ENCODE measurements around the gene PLEKHF1.
"Not testable (repeated sequence)": the region's sequence is repeated elsewhere in the genome, so short reads cannot be mapped to it uniquely, and the experiment has no call there.

- TF ChIP-seq CTCF (IDR thresholded peaks at IDR 0.05; ENCODE audit: control extremely low read depth in 1 of 3, insufficient read depth in 1 of 3, low read depth in 1 of 3, low read length in 3 of 3); MAFK (IDR thresholded peaks at IDR 0.05; ENCODE audit: low read depth, low read length); POLR2A (IDR thresholded peaks at IDR 0.05; ENCODE audit: control extremely low read depth in 1 of 2, low read depth in 2 of 2, low read length in 2 of 2); TAF7 (optimal IDR thresholded peaks at IDR 0.05; ENCODE audit: borderline replicate concordance, low read depth, low read length); ASH2L (IDR thresholded peaks at IDR 0.05; ENCODE audit: low read length); NANOG (IDR thresholded peaks at IDR 0.05; ENCODE audit: insufficient read depth, low read depth, low read length, poor library complexity, severe bottlenecking); HDAC6 (IDR thresholded peaks at IDR 0.05; ENCODE audit: low read depth, low read length): not testable (repeated sequence)
Measured at GRCh38 chr19:29671026-29671392, 5.7 kb downstream of the PLEKHF1 start.

All from H1 (cell line).